Measurements from ENCODE around the gene DDX1. TPM values are rescaled to one million over a fixed set of nuclear protein-coding genes. Genes with fewer than 3 reads are reported as not detected.
A peak's percentile ranks its signal among the peaks of the same experiment; 100 is the strongest.
"Not testable (repeated sequence)": the region's sequence is repeated elsewhere in the genome, so short reads cannot be mapped to it uniquely, and the experiment has no call there.

Gene DDX1
- total and polyA plus RNA-seq, 4 experiments from 2014 or later, result 53.3 to 61.7 (median 57.1) TPM

DNA sequence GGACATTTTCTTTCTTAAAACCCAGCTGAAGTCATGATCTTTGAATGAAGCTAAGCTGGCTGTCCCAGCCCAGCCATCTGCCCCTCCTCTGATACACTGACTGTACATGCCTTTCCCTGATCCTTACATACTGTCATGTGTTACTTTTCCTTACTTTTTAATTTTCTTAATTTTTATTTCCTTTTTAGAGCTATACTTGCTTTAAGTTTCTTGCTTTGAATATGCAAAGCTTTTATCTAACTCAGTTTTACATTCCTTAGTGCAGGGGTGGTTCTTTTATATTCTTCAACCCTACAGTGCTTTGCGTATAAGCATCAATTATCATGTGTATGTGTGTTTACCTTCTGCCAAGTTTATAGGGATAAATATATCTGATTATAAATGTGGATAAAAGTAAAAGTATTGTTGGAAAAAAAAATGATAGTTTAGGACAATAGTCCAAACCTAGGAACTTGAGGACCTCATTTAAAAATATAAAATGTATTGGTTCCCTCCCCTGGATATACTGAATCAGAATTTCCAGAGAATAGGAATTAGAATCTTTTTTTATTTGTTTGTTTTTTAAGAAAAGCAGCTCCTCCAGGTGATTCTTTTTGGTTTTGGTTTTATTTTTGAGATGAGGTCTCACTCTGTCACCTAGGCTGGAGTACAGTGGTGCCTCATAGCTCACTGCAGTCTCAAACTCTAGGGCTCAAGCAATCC is 17.8 kb downstream of the DDX1 start:
- intact Hi-C loops (cut with micrococcal nuclease), result no loop called here
- no peaks in the 10 kb centered on the region for H3K27me3 ChIP-seq (ENCODE audit: insufficient read depth, low read length)
- H3K36me3 ChIP-seq (ENCODE audit: insufficient read depth, low read length), result peaks cover 64% of the 10 kb centered on the region
- H3K27ac ChIP-seq (ENCODE audit: low read depth, low read length), result no peak overlapping the region
- Mint-ChIP-seq H3K9me3 (no peaks in the 10 kb centered on the region), H3K27me3 (no peaks in the 10 kb centered on the region), H3K4me3 (no peak overlapping the region), H3K36me3 (peaks cover 50 to 60% of the 10 kb centered on the region in 2 donors), H3K4me1 (peaks cover 0 to 10% (median 6%) of the 10 kb centered on the region in 4 donors), H3K27ac (no peak overlapping the region)
- ChIA-PET CTCF (ENCODE audit: partially characterized antibody) (interaction anchor here (1.0 to 1.1 kb wide), 2 partner anchors 26 to 32 kb away, joined by 3 to 4 read pairs; no protein-coding TSS in a partner anchor), POLR2A (ENCODE audit: partially characterized antibody) (no interaction called here)
- no peaks in the 10 kb centered on the region for H3K4me1 ChIP-seq (ENCODE audit: insufficient read depth, low read length)
- DNase-seq, result no peak
- no peaks in the 10 kb centered on the region for H3K9me3 ChIP-seq (ENCODE audit: control insufficient read depth in 1 of 2, low read length in 2 of 2)
- H3K4me3 ChIP-seq (ENCODE audit: low read length in 2 of 2), result no peak overlapping the region

- Histone ChIP-seq H3K27ac (ENCODE audit: low read depth, low read length) (no peak overlapping the region), H3K9me3 (ENCODE audit: control insufficient read depth in 1 of 2, low read length in 2 of 2) (no peaks in the 10 kb centered on the region), H3K27me3 (ENCODE audit: insufficient read depth, low read length) (no peaks in the 10 kb centered on the region), H3K4me1 (ENCODE audit: insufficient read depth, low read length) (no peaks in the 10 kb centered on the region), H3K36me3 (ENCODE audit: insufficient read depth, low read length) (peaks cover 61% of the 10 kb centered on the region), H3K4me3 (ENCODE audit: low read length in 2 of 2) (no peak overlapping the region)
- Mint-ChIP-seq H3K9me3 (no peaks in the 10 kb centered on the region), H3K4me1 (peaks cover 0 to 7% (median 5%) of the 10 kb centered on the region in 4 donors), H3K4me3 (no peak overlapping the region), H3K27me3 (no peaks in the 10 kb centered on the region), H3K36me3 (peaks cover 43 to 59% of the 10 kb centered on the region in 2 donors), H3K27ac (peak overlapping the region in 1 of 7 donors; percentile 7)
- ChIA-PET POLR2A (ENCODE audit: partially characterized antibody) (no interaction called here), CTCF (ENCODE audit: partially characterized antibody) (no interaction called here)
- no peak for DNase-seq
- intact Hi-C loops (cut with micrococcal nuclease), result no loop called here
These were observed 18.8 kb downstream of the DDX1 start for GRCh38 chr2:15610430-15610952.

GRCh38 chr2:15612101-15612500 is 20.4 kb downstream of the DDX1 start:
- POLR2A ChIA-PET (ENCODE audit: partially characterized antibody); H3K9me3 ChIP-seq (ENCODE audit: control insufficient read depth in 1 of 2, low read length in 2 of 2); H3K4me3 Mint-ChIP-seq; DNase-seq; H3K4me1 ChIP-seq (ENCODE audit: insufficient read depth, low read length); H3K27me3 Mint-ChIP-seq; H3K27me3 ChIP-seq (ENCODE audit: insufficient read depth, low read length); CTCF ChIA-PET (ENCODE audit: partially characterized antibody); H3K9me3 Mint-ChIP-seq; H3K4me3 ChIP-seq (ENCODE audit: low read length in 2 of 2); H3K27ac Mint-ChIP-seq; intact Hi-C loops (cut with micrococcal nuclease); H3K4me1 Mint-ChIP-seq; H3K27ac ChIP-seq (ENCODE audit: low read depth, low read length): not testable (repeated sequence)
- peaks cover 54% of the 10 kb centered on the region for H3K36me3 ChIP-seq (ENCODE audit: insufficient read depth, low read length)
- H3K36me3 Mint-ChIP-seq, result peaks cover 41 to 55% of the 10 kb centered on the region in 2 donors

- ChIA-PET CTCF (ENCODE audit: partially characterized antibody) (interaction anchor here (1.6 kb wide), 1 partner anchor 13 kb away, joined by 3 read pairs; no protein-coding TSS in a partner anchor), POLR2A (ENCODE audit: partially characterized antibody) (no interaction called here)
- Mint-ChIP-seq H3K27ac (peak overlapping the region in 3 of 7 donors; percentile 10 to 42 (median 28)), H3K4me3 (no peak overlapping the region), H3K36me3 (peaks cover 32 to 48% of the 10 kb centered on the region in 2 donors), H3K27me3 (no peaks in the 10 kb centered on the region), H3K4me1 (peaks cover 0 to 6% (median 4%) of the 10 kb centered on the region in 4 donors), H3K9me3 (no peaks in the 10 kb centered on the region)
- intact Hi-C loops (cut with micrococcal nuclease), result no loop called here
- no peak overlapping the region for H3K4me3 ChIP-seq (ENCODE audit: low read length in 2 of 2)
- no peak overlapping the region for H3K27ac ChIP-seq (ENCODE audit: low read depth, low read length)
- no peaks in the 10 kb centered on the region for H3K4me1 ChIP-seq (ENCODE audit: insufficient read depth, low read length)
- H3K9me3 ChIP-seq (ENCODE audit: control insufficient read depth in 1 of 2, low read length in 2 of 2), result no peaks in the 10 kb centered on the region
- H3K36me3 ChIP-seq (ENCODE audit: insufficient read depth, low read length), result peaks cover 47% of the 10 kb centered on the region
- no peak for DNase-seq
- H3K27me3 ChIP-seq (ENCODE audit: insufficient read depth, low read length), result no peaks in the 10 kb centered on the region
These were observed 22.2 kb downstream of the DDX1 start for GRCh38 chr2:15613736-15614429.

DNA sequence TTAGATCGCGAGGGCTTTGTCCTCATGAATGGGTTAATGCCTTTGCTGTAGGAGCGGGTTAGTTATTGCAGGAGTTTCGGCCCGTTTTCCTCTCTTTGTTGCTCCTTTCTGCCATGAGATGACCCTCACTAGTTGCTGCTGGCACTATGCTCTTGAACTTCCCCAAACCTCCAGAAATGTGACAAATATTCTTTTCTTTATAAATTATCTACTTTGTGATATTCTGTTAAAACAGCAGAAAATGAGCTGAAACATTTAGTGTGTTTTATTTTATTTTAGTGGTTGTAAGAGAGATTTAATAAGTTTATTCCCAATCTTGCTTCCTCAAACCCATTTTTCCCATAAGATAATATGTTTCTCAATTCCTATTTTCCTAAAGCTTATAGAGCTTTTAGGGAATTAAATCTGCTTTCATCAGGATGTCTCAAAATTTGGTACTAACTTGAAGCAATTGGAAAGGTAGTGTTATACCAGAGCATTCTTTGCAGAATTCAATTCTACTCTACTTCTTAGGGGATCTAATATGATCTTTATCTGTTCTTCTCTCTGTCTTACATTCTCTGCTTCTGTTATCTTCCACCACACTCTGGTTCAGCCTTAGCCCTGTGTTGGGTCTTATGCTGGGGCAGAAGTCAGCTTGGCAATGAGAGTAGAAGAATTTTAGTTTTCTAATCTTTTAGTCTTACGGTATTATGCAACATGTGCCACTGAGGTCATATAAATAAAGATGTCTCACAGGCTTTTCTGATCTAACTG is 23.1 kb downstream of the DDX1 start:
- peaks cover 27 to 48% of the 10 kb centered on the region in 2 donors for H3K36me3 Mint-ChIP-seq
- intact Hi-C loops (cut with micrococcal nuclease), result no loop called here
- peaks cover 47% of the 10 kb centered on the region for H3K36me3 ChIP-seq (ENCODE audit: insufficient read depth, low read length)

DNA sequence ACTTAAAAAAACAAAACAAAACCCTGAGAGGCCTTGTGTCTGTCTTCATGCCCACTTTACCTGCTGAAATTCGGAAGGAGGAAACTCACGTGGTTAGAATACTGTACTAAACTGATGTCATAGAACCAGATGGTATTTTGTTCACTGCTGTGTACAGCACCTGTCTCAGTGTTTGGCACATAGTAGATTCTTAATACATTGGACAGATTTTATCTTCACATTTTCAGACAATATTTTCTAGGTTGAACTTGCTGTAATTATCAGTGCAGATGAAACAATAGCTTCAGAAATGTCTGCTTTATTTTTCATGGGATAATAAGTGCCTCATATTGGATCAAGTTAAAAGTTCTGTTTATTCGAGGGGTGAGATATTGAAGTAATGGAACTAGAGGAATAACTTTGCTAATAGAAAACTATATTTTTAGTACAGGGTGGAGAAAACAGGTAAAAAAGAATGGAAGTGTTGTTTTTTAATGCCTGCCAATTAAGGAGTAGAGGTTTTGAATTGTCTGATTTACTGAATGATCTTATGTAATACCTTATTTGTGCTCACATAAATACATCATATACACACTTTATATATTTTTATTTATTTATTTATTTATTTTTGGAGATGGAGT is 23.7 kb downstream of the DDX1 start:
- Histone ChIP-seq H3K27me3 (ENCODE audit: insufficient read depth, low read length) (no peaks in the 10 kb centered on the region), H3K36me3 (ENCODE audit: insufficient read depth, low read length) (peaks cover 45% of the 10 kb centered on the region), H3K9me3 (ENCODE audit: control insufficient read depth in 1 of 2, low read length in 2 of 2) (no peaks in the 10 kb centered on the region), H3K27ac (ENCODE audit: low read depth, low read length) (no peak overlapping the region), H3K4me1 (ENCODE audit: insufficient read depth, low read length) (no peaks in the 10 kb centered on the region), H3K4me3 (ENCODE audit: low read length in 2 of 2) (no peak overlapping the region)
- Mint-ChIP-seq H3K4me1 (peaks cover 0 to 3% (median 3%) of the 10 kb centered on the region in 4 donors), H3K27ac (peak overlapping the region in 1 of 7 donors; percentile 9), H3K4me3 (no peak overlapping the region), H3K27me3 (no peaks in the 10 kb centered on the region), H3K9me3 (no peaks in the 10 kb centered on the region), H3K36me3 (peaks cover 26 to 45% of the 10 kb centered on the region in 2 donors)
- intact Hi-C loops (cut with micrococcal nuclease), result no loop called here
- no peak for DNase-seq
- POLR2A ChIA-PET (ENCODE audit: partially characterized antibody), result no interaction called here
- CTCF ChIA-PET (ENCODE audit: partially characterized antibody), result no interaction called here

More for the DNA sequence above, 23.1 kb downstream of the DDX1 start:
- CTCF ChIA-PET (ENCODE audit: partially characterized antibody), result interaction anchor here (1.6 kb wide), 1 partner anchor 12 kb away, joined by 3 read pairs; no protein-coding TSS in a partner anchor
- POLR2A ChIA-PET (ENCODE audit: partially characterized antibody), result no interaction called here
- Mint-ChIP-seq H3K9me3 (no peaks in the 10 kb centered on the region), H3K27ac (peak overlapping the region in 3 of 7 donors; percentile 9 to 60 (median 44)), H3K4me3 (no peak overlapping the region), H3K4me1 (peaks cover 0 to 6% (median 3%) of the 10 kb centered on the region in 4 donors), H3K27me3 (no peaks in the 10 kb centered on the region)
- H3K4me1 ChIP-seq (ENCODE audit: insufficient read depth, low read length), result no peaks in the 10 kb centered on the region
- DNase-seq, result no peak
- H3K27me3 ChIP-seq (ENCODE audit: insufficient read depth, low read length), result no peaks in the 10 kb centered on the region
- H3K27ac ChIP-seq (ENCODE audit: low read depth, low read length), result no peak overlapping the region
- H3K4me3 ChIP-seq (ENCODE audit: low read length in 2 of 2), result no peak overlapping the region
- H3K9me3 ChIP-seq (ENCODE audit: control insufficient read depth in 1 of 2, low read length in 2 of 2), result no peaks in the 10 kb centered on the region
